Measurements from ENCODE around the gene SUZ12.

SUZ12 gene

DNA sequence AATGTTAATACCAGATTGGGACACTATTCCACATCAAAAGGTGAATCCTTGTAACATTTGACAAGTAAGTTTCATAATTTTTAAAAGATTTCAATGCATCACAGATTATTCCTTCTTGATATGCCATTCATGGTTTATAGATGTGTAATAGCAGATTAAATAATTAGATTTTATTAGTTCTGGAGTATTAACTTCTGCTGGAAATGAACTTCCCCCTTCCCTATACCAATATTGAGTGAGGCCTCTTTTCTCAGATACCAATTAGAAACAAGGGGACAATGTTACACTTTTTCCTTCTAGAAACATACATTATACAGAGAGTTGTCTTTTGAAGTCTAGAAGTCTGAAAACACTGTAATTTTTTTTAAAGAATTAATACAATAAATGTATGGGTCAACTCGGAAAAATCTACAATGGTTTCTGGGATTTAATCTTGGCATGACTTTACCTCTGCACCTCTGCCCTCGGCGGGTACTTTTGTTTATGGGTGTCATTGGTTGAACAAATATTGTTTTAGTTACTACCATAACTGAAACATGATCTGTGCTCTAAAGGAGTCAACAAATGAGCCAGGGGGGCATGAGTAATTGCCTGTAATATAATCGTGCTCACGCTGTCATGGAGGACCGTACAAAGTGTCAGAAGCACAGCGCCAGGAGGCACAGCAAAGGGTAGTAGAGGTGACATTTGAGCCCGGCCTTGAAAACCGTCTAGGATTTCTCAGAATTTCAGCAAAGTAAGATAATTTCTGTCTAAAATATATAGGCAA lies 78.6 kb downstream of the SUZ12 start:
- Histone ChIP-seq H3K9me3 (ENCODE audit: control insufficient read depth, low read length) (no peaks in the 10 kb centered on the region), H2AFZ (peak overlapping the region; percentile 30), H3K27ac (peak overlapping the region; percentile 45), H3K36me3 (ENCODE audit: control insufficient read depth, insufficient read depth, low read length) (no peaks in the 10 kb centered on the region), H3K9ac (no peak overlapping the region), H3K27me3 (ENCODE audit: control insufficient read depth, insufficient read depth, low read length) (no peaks in the 10 kb centered on the region), H3K4me2 (ENCODE audit: low read length) (no peak overlapping the region), H3K79me2 (peaks cover 9% of the 10 kb centered on the region), H3K4me3 (ENCODE audit: low read depth, low read length) (no peak overlapping the region), H3K4me1 (peaks cover 10% of the 10 kb centered on the region)
- TF ChIP-seq, protein P1, sequence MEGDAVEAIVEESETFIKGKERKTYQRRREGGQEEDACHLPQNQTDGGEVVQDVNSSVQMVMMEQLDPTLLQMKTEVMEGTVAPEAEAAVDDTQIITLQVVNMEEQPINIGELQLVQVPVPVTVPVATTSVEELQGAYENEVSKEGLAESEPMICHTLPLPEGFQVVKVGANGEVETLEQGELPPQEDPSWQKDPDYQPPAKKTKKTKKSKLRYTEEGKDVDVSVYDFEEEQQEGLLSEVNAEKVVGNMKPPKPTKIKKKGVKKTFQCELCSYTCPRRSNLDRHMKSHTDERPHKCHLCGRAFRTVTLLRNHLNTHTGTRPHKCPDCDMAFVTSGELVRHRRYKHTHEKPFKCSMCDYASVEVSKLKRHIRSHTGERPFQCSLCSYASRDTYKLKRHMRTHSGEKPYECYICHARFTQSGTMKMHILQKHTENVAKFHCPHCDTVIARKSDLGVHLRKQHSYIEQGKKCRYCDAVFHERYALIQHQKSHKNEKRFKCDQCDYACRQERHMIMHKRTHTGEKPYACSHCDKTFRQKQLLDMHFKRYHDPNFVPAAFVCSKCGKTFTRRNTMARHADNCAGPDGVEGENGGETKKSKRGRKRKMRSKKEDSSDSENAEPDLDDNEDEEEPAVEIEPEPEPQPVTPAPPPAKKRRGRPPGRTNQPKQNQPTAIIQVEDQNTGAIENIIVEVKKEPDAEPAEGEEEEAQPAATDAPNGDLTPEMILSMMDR (IDR thresholded peaks at IDR 0.05): no peak

DNA sequence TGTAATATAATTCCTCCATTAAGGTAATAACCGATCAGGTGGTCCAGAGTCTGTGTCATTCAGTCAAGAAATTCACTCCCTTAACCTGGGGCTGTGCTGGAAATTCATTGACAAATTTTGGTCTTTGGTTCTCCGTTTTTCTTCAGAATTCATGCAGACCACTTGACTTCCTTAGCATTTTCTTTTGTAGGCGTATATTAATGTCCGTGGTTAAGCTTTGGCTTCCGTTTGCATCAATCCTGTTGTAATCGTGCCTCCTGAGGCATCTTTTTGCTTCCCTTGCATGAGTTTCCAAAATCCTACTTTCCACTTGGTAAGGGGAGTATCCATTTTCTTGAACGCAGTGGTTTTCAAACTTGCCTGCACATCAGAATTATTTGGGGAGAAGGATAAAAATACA lies 79.4 kb downstream of the SUZ12 start:
- Histone ChIP-seq H3K27ac (no peak overlapping the region), H3K36me3 (ENCODE audit: control insufficient read depth, insufficient read depth, low read length) (no peaks in the 10 kb centered on the region), H3K79me2 (peaks cover 6% of the 10 kb centered on the region), H3K4me1 (peaks cover 10% of the 10 kb centered on the region), H2AFZ (no peak overlapping the region), H3K9ac (no peak overlapping the region), H3K9me3 (ENCODE audit: control insufficient read depth, low read length) (no peaks in the 10 kb centered on the region), H3K4me2 (ENCODE audit: low read length) (no peak overlapping the region), H3K4me3 (ENCODE audit: low read depth, low read length) (no peak overlapping the region), H3K27me3 (ENCODE audit: control insufficient read depth, insufficient read depth, low read length) (no peaks in the 10 kb centered on the region)
- TF ChIP-seq, protein P1 (IDR thresholded peaks at IDR 0.05): no peak

DNA sequence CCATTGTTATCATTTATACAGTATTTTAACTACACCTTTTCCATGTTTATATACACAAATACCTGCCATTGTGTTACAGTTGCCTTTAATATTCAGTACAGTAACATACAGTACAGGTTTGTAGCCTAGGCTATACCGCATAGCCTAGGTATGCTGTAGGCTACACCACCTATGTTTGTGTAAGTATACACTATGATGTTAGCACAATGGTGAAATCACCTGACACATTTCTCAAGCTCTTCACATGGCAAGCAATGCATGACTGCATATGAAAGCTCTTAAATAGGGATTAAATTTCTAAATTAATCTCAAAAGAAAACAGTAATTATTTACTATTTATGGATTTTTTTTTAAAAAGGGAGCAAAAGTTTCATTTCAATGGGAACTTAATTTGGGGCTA lies 82.4 kb downstream of the SUZ12 start:
- H3K27me3 ChIP-seq (ENCODE audit: control insufficient read depth, insufficient read depth, low read length): no peaks in the 10 kb centered on the region
- H3K4me2 ChIP-seq (ENCODE audit: low read length): no peak overlapping the region
- no peaks in the 10 kb centered on the region for H3K79me2 ChIP-seq
- no peak overlapping the region for H3K4me3 ChIP-seq (ENCODE audit: low read depth, low read length)
- no peaks in the 10 kb centered on the region for H3K36me3 ChIP-seq (ENCODE audit: control insufficient read depth, insufficient read depth, low read length)
- TF ChIP-seq, protein P1 (IDR thresholded peaks at IDR 0.05): no peak
- no peak overlapping the region for H3K27ac ChIP-seq
- no peak overlapping the region for H3K9ac ChIP-seq
- H2AFZ ChIP-seq: no peak overlapping the region
- H3K9me3 ChIP-seq (ENCODE audit: control insufficient read depth, low read length): no peaks in the 10 kb centered on the region
- H3K4me1 ChIP-seq: peaks cover 10% of the 10 kb centered on the region

DNA sequence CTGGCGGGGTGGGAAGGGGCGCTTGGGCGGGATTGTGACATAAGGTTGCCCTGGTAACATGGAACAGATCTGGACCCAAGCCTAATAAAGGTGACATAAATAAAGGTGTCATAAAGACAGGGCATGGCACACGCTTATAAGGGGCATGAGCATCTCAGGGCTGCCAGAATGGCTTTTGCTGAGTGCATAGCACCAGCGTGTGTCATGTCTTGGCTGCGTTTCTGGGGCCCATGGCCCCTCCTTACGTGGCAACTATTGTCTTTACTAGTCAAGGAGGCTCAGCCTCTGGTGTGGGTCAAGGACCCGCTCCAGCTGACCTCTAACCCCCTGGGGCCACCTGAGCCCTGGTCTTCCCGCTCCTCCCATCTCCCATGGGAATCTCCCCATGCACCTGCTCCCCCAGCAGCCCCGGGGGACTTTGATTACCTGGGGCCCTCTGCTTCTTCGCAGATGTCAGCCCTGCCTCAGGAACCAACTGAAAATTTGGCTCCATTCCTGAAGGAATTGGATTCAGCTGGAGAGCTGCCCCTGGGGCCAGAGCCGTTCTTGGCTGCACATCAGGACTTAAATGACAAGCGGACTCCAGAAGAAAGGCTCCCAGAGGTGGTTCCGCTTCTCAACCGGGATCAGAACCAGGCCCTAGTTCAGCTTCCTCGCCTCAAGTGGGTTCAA lies 84.3 kb downstream of the SUZ12 start:
- no peak overlapping the region for H2AFZ ChIP-seq
- H3K36me3 ChIP-seq (ENCODE audit: control insufficient read depth, insufficient read depth, low read length): no peaks in the 10 kb centered on the region
- no peaks in the 10 kb centered on the region for H3K4me1 ChIP-seq
- H3K4me2 ChIP-seq (ENCODE audit: low read length): no peak overlapping the region
- no peaks in the 10 kb centered on the region for H3K27me3 ChIP-seq (ENCODE audit: control insufficient read depth, insufficient read depth, low read length)
- no peaks in the 10 kb centered on the region for H3K9me3 ChIP-seq (ENCODE audit: control insufficient read depth, low read length)
- no peak overlapping the region for H3K9ac ChIP-seq
- H3K4me3 ChIP-seq (ENCODE audit: low read depth, low read length): no peak overlapping the region
- H3K79me2 ChIP-seq: no peaks in the 10 kb centered on the region
- TF ChIP-seq, protein P1 (IDR thresholded peaks at IDR 0.05): no peak
- H3K27ac ChIP-seq: no peak overlapping the region
